HG03439 (cell line): Measurements from ENCODE around the gene GLUD1.
A peak's percentile ranks its signal among the peaks of the same experiment; 100 is the strongest.
"Not testable (repeated sequence)": the region's sequence is repeated elsewhere in the genome, so short reads cannot be mapped to it uniquely, and the experiment has no call there.

Experiments
- ATAC-seq: cut with Tn5 transposase; IDR thresholded peaks from one replicate; pipeline ENCODE4 v1.9.1; 2021; ENCODE audit warnings: mild to moderate bottlenecking, moderate library complexity; ENCODE audit not compliant: unreplicated experiment

Gene GLUD1

DNA sequence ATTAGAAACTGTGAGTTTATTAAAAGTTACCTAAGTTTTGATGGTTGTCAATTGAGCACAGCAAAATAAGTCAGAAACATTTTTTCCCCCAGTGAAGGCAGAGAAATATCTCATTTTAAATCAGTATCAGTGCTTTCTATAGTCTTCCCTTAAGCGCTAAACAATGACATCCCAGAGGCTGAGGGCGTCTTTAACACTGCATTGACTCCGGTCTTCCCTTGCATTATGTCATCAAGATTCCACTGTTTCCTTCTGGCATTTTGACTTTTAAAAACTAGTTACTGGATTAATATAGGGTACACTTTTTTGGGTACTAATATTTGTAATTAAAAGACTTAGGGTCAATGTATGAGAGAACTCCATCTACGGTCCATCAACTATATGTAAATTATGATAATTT is 3.9 kb downstream of the GLUD1 start:
- ATAC-seq: no peak

DNA sequence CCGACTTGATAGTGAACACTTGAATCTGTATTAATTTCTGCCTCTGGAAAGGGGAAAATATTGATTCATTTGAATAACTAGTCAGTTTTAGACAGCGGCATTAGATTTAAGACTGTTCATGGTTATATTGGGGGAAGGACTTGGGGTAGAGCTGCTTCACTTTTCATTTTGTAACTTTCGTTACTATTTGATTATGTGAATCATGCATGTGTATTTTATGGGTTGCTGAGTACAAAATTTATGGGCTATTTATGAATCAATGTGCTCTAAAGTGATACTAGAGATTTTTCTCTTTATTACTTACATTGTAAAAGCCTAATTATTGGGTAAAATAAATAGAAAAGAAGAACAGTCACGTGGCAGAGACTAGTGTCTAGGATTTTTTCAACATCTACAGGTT is 4.9 kb downstream of the GLUD1 start:
- no peak for ATAC-seq

DNA sequence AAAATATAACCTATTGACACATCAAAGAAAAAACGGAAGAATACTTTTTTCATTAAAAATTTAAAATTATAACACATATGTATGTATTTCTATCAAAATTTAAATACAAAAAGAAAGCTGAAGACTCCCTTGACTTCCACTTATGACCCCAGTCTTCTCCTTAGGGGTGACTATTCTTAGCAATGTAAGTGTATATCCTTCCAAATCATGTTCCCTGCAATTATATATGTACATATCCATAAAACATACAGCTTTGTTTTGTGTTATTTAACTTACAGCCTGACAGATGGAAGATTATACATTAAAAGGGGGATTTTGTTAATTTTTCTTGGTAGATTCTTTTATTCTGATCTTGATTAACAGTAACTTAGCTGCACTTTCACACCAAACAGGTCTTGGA is 9.1 kb downstream of the GLUD1 start:
- ATAC-seq: no peak

DNA sequence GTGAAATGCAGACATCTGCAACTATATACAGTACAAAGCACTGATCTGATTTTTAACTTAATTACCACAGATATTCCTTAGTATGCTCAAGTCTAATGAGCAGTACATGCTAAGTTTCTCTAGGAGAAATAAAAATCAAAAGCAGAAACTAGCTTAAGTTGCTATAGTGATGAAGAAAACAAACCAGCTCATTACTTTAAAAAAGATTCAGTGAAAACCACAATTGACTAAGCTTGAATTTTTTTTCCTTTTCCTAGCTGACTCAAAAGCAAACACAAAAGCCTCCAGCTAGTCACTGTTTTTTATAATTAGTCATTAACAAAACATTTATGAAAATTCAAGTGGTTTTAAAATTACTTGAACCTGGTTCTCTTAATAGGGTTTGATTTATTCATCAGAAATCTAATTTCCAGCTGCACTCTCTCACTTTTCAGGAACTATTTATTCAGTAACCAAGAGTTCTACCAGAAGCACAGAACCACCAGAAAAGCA is 10.3 kb downstream of the GLUD1 start:
- peak; percentile 55 for ATAC-seq

DNA sequence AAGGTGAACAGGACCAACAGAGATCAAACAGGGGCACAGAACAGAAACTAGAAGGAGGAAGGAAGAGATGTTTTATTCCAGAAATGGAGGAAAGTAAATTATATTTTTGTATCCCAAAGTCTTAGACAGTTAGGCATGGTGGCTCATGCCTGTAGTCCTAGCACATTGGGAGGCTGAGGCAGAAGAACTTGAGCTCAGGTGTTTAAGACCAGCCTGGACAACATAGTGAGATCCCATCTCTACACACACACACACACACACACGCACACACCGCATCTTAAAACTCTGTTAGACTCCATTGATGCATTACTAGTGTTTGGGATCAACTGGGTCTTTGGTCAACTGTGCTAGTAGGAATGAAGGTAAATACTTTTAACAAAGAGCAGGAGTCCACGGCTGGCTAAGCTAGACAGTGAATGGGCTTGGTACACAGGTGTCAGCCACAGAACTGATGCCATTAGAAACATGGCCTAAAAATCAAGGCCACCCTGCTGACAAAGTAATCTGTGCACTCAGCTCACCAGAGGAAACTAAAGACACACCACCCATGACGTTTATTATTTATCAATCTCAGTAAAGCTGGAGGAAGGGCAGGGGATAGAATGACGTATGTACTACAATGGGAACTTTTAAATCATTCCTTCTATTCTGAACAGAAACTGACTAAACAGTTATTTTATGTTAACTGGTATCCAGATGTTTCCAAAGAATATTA is 10.9 kb downstream of the GLUD1 start:
- peak; percentile 26 for ATAC-seq

DNA sequence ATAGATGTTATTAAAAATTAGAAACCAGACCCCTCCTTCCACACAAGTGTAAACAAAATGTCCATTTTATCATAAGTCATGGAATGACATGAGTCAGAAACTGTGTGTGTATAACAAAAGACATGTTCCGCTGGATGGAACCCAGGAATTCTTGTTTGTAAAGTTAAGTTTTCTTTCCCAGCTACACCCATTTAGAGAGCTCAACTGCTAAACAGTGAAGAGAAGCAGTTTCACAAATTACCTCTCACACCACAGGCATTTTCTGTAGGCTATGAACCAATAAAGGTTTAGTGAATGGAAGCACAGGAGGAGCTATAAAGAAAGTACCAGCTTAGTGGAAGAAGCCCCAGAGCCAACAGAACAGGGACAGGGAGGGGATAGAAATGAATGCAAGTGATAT is 12.4 kb downstream of the GLUD1 start:
- not testable (repeated sequence) for ATAC-seq

DNA sequence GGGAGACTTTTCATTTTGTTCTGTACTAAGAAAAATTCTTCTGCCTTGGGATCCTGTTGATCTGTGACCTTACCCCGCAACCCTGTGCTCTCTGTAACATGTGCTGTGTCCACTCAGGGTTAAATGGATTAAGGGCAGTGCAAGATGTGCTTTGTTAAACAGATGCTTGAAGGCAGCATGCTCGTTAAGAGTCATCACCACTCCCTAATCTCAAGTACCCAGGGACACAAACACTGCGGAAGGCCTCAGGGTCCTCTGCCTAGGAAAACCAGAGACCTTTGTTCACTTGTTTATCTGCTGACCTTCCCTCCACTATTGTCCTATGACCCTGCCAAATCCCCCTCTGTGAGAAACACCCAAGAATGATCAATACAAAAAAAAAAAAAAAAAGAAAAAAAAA is 13.1 kb downstream of the GLUD1 start:
- ATAC-seq: not testable (repeated sequence)

DNA sequence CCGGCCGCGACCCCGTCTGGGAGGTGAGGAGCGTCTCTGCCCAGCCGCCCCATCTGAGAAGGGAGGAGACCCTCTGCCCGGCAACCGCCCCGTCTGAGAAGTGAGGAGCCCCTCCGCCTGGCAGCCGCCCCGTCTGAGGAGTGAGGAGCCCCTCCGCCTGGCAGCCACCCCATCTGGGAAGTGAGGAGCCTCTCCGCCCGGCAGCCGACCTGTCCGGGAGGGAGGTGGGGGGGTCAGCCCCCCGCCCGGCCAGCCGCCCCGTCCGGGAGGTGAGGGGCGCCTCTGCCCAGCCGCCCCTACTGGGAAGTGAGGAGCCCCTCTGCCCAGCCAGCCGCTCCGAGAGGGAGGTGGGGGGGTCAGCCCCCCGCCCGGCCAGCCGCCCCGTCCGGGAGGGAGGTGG is 14.0 kb downstream of the GLUD1 start:
- ATAC-seq: not testable (repeated sequence)

DNA sequence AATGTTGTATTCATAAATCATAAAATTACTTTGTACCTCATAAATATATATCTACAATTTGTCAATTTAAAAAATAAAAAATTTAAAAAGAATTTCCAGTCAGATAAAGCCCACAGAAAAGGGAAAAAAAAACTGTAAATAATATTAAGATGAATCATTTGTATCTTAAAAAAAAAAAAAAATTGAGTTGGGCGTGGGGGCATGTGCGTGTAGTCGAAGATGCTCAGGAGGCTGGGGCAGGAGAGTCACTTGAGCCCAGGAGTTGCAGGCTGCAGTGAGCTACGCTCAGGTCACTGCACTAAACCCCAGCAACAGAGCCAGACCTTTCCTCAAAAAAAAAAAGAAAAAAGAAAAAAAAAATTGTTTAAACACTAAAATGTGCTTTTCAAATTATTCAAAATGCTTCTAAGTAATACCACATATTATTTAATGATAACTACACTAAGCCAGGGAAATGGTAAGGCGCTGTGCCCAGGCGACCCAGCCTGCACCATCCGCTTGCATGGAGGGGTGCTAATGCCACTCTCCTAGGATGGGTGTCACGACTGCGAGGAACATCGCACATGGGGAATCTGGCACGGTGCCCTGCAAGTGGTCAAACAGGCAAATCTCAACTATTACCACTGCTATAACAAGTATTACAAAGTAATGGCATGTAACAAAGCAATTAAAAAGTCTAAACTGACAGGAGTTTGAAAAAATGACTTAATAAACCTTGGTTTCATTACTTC is 15.4 kb downstream of the GLUD1 start:
- ATAC-seq: no peak

DNA sequence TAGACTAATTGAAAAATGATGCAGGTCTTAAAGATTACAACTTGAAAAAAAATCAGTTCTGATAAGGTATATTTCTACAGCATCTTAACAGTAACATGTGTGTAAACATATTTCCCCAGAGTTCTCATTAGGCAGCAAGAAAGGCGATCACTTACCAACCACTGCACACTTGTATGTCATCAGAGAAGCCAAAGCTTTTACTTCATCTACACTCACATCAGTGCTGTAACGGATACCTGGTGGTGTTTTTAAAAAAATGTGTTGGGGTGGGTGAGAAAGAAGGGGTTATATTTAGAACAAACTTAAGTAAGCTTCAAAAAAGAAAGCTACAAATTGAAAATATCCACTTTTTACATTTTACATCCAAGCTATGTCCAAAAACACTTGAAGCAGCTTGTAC is 18.2 kb downstream of the GLUD1 start:
- not testable (repeated sequence) for ATAC-seq

DNA sequence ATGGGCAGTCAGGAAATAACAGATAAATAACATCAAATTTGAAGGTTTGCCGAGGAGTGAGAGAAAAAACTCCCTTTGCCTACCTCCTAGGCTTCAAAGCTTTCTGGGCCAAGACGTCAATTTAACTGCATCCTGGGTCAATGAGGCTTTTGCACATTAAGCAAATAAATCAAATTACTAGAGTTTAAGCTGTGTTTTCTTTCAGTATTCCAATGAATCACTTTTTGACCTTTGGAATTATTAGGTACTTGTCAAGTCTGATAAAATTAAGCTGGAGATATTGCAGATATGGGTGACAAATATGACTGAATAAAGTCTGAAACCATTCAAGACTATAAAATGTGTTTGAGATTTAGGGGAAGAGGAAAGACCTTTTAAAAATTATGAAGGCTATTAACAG is 22.2 kb downstream of the GLUD1 start:
- ATAC-seq: no peak

DNA sequence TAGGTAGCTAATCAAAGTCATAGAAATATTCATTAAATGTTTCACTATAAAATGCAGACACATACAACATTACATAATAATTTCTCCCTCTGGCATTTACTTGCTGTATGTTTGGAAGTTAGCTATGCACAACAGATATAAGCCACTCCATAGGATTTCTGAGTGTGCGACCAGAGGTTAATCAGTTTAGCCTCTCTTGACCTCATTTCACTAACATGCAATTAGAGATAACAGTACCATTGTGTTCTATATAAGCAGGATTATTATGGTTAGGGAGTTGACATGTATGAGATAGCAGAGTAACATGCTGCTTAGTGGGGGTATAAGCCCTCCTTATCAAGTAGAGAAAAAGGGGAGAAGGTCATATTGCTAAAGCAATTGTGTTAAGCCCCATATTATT is 26.4 kb downstream of the GLUD1 start:
- ATAC-seq: no peak

DNA sequence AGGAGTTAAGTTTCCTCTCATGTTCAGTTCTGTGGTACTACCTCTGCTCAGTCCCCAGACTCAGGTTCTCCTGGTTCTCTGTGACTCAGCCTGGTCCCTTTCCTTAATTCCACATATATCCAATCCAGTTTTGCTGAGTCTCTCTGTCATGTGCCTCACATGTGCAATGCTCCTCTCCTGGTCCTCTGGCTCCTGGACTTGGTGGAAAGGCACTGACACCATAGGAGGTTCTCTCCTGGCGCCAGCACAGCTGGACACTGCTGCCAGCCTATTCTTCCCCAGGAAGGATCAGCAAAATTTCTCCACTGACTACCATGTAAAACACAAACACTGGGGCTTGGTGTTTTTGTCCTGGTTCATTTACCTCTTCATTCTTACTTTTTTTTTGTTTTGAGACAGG is 27.8 kb downstream of the GLUD1 start:
- no peak for ATAC-seq

DNA sequence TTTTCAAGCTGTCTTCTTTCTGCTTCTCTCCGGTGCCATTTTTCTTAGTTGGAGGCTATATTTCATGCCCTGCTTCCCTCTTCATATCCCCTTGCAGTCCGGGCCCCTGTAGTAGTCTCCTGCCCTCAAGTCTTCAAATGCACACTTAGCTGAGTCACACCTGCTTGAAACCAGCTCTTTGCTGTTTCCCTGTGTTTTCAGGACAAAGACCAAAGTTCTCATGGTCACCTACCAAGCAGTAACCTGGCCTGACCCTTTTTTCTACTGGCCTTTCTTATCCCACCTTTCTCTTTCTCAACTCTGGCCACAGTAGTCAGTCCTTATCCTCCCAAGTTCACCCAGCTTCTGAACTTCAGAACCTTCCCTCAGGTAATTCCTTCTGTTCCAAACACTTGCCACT is 28.5 kb downstream of the GLUD1 start:
- ATAC-seq: no peak

DNA sequence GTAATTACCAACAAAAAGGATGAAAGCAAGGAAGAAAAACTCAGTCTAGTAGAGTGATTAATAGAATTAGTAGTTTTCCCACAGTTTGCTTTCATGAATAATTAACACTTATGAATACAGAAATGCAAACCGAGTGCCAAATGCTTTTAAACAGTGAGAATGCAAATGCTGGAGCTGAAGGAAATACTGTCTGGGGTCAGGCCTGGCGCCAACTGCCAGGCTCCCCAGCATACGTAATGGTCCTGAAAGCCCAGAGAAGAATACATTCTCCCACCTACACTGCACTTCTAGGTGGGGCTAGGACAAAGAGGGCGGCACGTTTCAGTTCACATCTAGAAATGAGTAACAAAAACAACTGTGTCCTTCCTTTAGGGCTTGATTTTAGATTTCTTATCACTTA is 30.0 kb downstream of the GLUD1 start:
- ATAC-seq: no peak

DNA sequence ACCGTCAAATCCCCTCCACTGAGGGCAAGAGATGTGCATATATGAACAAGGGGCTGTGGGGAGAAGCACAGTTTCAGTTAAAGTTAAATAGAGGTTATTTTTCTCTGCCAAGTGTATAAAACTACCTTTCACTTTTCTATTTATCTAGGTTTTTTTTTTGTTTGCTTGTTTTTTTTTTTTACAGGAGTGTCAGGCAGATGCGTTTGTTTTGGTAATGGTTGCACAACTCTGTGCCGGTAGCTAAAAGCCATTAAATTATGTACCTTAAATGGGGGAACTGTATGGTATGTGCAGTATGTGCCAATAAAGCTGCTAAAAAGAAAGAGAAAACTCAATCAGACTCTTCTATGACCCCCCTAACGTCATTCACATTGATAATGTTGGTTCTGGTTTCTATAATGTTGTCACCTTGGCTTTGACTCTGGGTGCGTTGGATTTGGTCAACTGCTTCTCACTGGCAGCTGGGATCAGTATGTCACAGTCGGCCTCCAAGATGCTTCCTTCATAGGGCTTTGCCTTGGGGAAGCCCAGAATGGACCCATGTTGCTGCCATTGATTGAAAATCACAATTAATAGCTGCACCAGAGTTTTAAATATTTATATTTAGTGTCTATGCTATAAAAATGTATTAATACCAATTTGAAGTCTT is 34.2 kb downstream of the GLUD1 start:
- no peak for ATAC-seq

DNA sequence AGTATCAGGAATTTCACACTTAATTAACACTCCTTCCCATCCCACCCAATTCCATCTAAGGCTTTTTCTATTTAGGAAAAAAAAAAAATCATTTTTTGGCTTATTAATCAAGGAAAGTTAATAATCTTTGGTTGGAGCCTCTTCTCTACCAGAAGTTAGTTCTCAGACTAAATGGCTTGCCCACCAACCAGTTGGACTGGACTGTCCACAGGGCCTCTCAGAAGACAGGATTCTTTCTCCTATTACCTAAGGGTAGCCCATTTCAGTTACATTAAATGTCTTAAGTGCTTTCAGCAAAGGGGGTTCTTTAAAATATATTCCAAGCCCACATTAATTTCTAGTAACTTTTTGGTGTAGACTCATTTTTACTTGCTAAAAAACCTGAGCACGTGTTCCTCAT is 35.2 kb downstream of the GLUD1 start:
- no peak for ATAC-seq

DNA sequence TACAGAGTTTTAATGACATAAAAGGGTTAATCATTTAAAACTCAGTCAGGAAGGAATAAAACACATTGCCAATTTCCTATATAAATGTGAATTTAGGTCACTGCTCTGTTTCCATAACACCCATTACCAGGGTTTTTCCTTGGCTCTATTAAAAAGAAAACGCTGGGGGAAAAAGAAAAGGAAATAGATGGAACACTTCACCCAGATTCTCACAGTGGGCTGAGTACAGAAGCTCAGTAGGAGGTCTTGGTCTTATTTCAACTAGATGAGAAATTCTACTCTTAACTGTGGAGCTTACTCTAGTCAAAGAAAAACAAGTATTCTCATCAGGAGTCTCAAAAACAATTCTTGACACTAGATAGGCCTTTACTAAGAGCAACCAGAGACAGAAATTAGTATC is 36.5 kb downstream of the GLUD1 start:
- ATAC-seq: no peak

DNA sequence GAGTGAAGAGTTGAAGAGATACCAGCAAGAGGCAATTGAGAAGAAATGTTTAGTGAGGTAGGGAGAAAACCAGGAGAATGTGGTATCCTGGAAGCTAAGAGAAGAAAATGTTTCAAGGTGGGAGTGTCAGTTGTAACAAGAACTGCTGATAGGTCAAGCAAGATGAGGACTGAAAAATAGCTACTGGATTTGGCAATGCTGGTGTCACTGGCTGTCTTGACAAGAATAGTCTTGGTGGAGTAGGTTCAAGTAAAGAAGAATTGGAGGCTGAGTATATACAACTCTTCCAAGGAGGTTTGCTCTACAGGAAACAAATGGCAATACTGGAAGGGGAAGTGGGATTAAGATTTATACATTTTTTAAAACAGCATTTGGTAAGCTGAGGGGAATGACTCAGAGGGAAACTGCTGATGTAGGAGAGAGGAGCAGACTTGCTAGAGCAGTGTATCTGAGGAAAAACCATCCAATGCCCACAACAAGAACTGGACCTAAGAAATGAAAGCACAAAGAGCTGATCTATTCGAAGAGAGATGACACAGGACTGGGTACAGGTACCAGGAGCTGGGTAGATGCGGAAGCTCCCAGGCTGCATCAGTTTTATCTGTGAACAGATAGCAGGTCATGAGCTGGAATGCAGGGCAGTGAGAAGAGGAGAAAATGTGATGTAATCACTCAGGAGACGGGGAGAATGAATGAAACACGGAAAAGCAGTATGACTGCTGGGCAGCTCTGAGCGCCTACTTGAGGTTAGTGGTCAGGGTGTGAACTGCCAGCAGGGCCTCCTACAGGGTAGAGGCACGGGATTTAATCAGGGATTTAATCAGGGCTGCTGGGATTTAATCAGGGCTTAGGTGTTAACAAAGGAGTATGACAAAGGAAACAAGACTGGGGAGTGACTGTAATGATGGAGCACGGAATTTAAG is 40.0 kb downstream of the GLUD1 start:
- no peak for ATAC-seq

DNA sequence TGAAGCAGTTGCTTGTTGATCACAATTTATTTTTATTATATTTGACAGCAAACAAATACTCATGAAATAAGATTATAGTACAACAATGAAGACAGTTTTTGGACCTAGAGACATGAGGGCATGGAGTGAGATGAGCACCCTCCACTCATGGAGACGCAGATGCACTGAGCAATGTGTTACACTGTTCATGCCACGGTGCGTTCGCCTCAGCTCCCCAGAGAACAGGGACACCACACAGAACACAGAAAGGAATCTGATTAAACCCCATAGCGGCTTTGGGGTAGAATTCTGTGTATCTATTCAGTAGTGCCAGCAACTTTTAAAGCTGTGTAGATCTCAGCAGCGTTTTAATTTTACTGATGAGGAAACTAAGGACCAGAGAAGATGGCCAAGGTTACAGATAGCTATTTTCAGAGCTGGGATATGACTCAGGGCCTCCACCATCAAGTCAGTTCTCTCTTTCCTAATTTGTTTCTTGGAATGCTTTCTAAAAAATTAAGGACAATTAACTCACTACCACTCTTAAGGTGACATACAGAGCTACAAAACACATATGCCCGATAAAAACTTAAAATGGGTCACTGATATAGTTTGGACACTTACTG is 41.0 kb downstream of the GLUD1 start:
- no peak for ATAC-seq

DNA sequence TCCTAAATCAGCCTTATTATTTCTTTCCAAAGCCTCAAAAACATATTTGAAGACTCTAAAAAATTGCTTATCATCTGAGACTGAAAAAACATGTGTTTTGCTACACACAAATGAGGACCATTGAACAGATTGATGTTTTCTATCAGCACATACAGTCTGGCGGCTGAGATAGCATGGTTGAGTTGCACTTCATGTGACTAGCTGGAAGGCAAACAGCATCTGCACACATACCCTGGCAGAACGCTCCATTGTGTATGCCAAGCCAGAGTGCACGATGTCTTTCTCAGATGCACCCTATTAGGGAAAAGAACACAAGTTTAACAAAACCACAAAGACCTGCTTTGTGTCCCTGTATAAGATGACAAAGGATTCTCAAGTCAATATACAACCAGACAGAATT is 41.5 kb downstream of the GLUD1 start:
- no peak for ATAC-seq
